Measurements from ENCODE around the gene EIF4G1.

EIF4G1 gene

DNA sequence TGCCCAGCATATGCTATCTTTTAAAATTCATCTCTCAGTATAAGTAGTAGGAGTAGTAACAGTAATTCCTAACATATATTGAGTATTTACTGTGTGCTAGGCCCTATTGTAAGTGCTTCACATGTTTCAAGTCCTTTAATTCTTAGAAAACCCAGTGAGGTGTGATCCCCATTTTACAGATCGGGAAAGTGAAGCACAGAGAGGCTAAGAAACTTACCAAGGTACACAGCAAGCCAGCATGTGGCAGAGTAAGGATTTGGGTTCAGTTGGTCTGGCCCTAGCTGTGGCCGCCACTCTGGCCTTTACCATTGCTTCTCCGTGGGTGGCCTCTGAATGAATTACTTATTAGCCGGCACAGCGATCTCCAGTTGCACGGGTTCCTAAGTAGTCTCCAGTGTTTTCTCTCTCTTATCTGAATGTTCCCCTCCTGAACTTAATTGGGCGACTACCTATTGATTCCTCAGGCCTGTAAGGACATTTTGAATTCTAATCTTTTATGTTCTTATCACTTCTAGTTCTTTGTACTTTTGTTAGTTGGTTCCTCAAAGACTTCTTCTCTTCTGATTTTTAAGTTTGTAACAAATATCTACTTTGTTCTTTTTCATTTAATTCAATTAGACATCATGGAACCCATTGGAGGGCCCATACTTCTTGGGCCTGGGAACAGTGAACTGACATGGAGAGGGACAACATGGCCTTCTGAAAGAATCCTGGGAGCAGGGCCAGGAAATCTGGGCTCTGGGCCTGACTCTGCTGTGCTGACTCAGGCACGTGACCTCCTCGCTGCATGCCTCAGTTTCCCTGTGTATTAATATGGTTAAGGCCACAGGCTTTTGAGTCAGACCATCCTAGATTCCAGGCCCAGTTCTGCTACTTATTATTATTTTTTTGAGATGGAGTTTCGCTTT is 35.4 kb downstream of the EIF4G1 start:
- no peak overlapping the region for H3K27ac ChIP-seq
- TF ChIP-seq, protein P1, sequence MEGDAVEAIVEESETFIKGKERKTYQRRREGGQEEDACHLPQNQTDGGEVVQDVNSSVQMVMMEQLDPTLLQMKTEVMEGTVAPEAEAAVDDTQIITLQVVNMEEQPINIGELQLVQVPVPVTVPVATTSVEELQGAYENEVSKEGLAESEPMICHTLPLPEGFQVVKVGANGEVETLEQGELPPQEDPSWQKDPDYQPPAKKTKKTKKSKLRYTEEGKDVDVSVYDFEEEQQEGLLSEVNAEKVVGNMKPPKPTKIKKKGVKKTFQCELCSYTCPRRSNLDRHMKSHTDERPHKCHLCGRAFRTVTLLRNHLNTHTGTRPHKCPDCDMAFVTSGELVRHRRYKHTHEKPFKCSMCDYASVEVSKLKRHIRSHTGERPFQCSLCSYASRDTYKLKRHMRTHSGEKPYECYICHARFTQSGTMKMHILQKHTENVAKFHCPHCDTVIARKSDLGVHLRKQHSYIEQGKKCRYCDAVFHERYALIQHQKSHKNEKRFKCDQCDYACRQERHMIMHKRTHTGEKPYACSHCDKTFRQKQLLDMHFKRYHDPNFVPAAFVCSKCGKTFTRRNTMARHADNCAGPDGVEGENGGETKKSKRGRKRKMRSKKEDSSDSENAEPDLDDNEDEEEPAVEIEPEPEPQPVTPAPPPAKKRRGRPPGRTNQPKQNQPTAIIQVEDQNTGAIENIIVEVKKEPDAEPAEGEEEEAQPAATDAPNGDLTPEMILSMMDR (conservative IDR thresholded peaks at IDR 0.05) = no peak

DNA sequence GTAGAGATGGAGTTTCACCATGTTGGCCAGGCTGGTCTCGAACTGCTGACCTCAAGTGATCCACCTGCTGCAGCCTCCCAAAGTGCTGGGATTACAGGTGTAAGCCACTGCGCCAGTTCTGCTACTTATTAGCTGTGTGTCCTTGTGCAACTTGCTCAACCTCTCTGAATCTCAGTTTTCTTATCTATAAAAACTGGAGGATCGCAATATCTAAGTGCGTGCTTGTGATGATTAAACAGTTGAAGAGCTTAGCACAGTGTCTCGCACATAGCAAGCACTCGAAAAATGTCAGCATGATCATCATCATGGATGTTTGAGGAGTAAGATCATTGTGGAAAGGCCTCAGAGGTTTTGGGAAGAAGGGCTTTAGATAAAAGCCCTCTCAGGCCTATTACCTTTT is 36.2 kb downstream of the EIF4G1 start:
- TF ChIP-seq, protein P1 (conservative IDR thresholded peaks at IDR 0.05) = no peak
- no peak overlapping the region for H3K27ac ChIP-seq

DNA sequence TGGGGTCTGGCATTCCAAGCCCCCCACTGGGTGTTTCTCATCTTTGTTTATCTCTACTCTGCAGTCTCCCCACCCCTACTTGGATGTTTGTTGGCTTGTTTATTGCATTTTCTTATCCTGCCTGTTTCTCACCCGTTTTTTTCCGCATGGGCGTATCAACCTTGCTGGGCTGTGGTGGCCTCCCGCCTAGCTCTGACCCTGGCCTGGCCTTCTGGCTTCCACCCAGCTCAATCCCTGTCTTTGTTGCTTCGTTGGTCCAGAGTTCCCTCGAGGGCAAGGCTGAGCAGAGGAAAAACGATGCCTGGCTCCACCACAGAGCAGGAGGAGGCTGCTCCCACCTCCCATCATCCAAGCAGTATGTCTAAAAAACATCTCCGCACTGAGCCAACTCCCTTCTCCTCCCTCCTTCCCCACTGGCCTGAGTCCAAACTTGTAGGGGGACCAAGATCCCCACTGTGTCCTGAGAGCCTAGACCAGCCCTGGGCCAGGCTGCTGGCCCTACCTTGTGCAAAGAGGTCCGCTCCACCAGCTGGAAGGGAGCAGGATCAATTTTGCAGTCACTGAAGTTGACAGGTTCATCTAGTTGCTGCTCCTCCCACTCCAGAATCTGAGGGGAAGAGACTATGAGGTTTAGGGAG is 37.2 kb downstream of the EIF4G1 start:
- TF ChIP-seq, protein P1 (conservative IDR thresholded peaks at IDR 0.05) = no peak
- no peak overlapping the region for H3K27ac ChIP-seq

DNA sequence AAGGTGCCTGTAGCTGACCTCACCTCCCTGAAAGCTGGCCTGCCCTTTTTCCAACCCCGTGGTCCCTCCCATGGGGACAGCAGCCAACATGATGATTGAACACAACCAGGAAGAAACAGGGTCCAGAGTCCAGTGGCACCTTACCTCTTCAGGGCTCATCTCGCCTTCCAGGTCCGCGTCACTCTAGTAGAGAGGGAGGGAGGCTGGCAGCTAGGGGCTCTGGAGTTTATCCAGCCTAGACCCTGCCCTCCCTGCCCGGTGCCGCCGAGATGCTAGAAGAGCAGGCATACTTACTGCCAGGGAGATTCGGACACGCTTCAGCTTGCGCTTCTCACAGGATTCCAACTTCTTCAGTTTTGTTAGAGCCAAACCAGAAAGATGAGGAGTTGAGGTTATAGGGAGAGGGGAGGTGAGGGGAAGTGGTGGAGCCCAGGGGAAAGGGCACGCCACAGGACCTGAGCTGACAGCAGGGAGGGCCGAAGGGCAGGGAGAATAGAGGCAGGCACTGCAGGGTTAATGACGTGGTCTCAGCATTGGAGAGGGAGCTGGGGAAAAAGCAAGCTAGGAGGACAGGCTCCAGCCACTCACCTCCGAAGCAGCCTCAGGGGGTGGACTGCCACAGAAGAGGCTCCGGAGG is 37.9 kb downstream of the EIF4G1 start:
- TF ChIP-seq, protein P1 (conservative IDR thresholded peaks at IDR 0.05) = no peak
- H3K27ac ChIP-seq = no peak overlapping the region

DNA sequence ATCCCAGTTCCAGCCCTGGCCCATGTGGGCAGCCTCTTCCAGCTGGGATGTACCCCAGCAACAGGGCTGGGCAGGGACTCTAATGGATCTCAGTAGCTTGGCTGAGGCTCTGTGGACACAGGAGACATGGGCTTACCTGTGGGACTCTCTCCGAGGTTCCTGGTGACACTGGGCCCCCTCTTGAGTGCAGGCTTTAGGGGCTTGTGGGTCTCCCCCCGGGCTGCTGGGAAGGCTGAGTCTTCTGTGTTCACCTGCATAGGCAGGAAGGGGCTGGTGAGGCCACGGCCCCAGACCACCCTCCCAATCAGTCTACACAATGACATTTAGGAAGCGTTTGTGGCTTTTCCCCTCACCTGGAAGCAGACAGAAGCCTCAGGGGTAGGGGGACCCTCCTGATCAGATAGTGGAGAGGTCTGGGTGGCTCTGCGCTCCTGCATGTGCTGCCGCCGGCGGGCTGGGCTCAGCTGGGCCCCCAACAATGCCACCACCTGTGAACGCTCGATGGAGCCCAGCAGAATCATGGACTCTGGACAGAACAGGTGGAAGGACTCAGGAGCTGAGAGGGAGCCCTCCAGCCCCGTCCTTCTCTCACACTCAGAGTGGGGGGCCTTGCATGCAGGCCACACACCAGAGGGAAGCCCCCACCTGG is 38.6 kb downstream of the EIF4G1 start:
- H3K27ac ChIP-seq = no peak overlapping the region
- TF ChIP-seq, protein P1 (conservative IDR thresholded peaks at IDR 0.05) = no peak

DNA sequence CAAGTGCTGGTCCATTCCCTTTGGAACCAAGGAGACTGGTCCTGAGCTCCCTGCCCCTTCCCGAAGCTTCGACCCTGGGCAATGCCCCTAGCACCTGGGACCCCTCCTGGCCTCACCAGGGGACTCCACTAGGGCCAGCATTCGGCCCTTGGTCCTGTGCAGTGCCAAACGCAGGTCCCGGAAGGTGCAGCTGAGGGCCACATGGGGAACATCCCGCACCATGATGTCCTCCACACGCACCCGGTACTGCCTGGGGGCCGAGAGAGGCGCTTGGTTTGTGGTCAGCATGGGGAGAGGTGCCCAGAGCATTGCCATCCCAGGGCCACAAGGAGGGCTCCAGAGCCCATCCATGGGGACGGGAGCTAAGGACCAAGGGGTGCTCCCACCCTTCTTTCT is 39.1 kb downstream of the EIF4G1 start:
- TF ChIP-seq, protein P1 (conservative IDR thresholded peaks at IDR 0.05) = no peak
- no peak overlapping the region for H3K27ac ChIP-seq

Data from VCaP (cell line).